Neural cell (in vitro differentiated cells): ENCODE measurements around the gene SEMA7A.

ENCODE experiments used
- EP300 ChIP-seq: fragments of 450-650 bp; conservative IDR thresholded peaks from 2 replicates; pipeline ENCODE4 v1.6.1; 2014; ENCODE audit warnings: antibody characterized with exemption, mild to moderate bottlenecking, moderate library complexity; ENCODE audit not compliant: poor library complexity, severe bottlenecking
- EZH2 ChIP-seq: fragments of 200-600, 300-800 bp; shearing (Covaris generic), sonication (generic); IDR thresholded peaks from 2 replicates; pipeline ENCODE4 v1.6.1; 2014; ENCODE audit warnings: antibody characterized with exemption, low read length, borderline replicate concordance, mild to moderate bottlenecking; ENCODE audit not compliant: insufficient read depth, poor library complexity, severe bottlenecking
- MXI1 ChIP-seq: fragments of 450-650 bp; conservative IDR thresholded peaks from 2 replicates; pipeline ENCODE4 v1.6.1; 2014; ENCODE audit warnings: antibody characterized with exemption, mild to moderate bottlenecking; ENCODE audit not compliant: poor library complexity, severe bottlenecking
- POLR2AphosphoS5 ChIP-seq: IDR thresholded peaks from 2 replicates; pipeline ENCODE4 v1.6.1; 2012
- RAD21 ChIP-seq: fragments of 450-650 bp; conservative IDR thresholded peaks from 2 replicates; pipeline ENCODE4 v1.6.1; 2014; ENCODE audit warnings: antibody characterized with exemption, mild to moderate bottlenecking, moderate library complexity
- TAF1 ChIP-seq: IDR thresholded peaks from 2 replicates; pipeline ENCODE4 v1.6.1; 2012; ENCODE audit warnings: low read depth
- TF ChIP-seq, protein P1 (sequence below): IDR thresholded peaks from 2 replicates; pipeline ENCODE4 v1.6.1; 2012; ENCODE audit warnings: borderline replicate concordance
- TF ChIP-seq, protein P2 (sequence below): fragments of 450-650 bp; IDR thresholded peaks from 2 replicates; pipeline ENCODE4 v1.5.1; 2014; ENCODE audit warnings: antibody characterized with exemption, mild to moderate bottlenecking, moderate library complexity; ENCODE audit not compliant: poor library complexity, severe bottlenecking

DNA sequence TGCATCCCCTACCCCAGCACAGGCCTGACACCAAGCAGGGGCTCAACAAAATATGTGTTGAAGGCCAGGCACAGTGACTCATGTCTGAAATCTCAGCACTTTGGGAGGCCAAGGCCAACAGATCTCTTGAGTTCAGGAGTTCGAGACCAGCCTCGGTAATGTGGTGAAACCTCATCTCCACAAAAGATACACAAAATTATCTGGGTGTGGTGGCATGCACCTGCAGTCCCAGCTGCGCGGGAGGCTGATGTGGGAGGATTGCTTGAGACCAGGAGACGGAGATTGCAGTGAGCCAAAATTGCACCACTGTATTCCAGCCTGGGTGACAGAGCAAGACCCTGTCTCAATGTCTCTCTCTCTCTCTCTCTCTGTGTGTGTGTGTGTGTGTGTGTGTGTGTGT lies 35.6 kb downstream of the SEMA7A start:
- TF ChIP-seq, protein P1, sequence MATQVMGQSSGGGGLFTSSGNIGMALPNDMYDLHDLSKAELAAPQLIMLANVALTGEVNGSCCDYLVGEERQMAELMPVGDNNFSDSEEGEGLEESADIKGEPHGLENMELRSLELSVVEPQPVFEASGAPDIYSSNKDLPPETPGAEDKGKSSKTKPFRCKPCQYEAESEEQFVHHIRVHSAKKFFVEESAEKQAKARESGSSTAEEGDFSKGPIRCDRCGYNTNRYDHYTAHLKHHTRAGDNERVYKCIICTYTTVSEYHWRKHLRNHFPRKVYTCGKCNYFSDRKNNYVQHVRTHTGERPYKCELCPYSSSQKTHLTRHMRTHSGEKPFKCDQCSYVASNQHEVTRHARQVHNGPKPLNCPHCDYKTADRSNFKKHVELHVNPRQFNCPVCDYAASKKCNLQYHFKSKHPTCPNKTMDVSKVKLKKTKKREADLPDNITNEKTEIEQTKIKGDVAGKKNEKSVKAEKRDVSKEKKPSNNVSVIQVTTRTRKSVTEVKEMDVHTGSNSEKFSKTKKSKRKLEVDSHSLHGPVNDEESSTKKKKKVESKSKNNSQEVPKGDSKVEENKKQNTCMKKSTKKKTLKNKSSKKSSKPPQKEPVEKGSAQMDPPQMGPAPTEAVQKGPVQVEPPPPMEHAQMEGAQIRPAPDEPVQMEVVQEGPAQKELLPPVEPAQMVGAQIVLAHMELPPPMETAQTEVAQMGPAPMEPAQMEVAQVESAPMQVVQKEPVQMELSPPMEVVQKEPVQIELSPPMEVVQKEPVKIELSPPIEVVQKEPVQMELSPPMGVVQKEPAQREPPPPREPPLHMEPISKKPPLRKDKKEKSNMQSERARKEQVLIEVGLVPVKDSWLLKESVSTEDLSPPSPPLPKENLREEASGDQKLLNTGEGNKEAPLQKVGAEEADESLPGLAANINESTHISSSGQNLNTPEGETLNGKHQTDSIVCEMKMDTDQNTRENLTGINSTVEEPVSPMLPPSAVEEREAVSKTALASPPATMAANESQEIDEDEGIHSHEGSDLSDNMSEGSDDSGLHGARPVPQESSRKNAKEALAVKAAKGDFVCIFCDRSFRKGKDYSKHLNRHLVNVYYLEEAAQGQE: no peak
- no peak for TF ChIP-seq MXI1
- no peak for TF ChIP-seq POLR2AphosphoS5
- TF ChIP-seq, protein P2, sequence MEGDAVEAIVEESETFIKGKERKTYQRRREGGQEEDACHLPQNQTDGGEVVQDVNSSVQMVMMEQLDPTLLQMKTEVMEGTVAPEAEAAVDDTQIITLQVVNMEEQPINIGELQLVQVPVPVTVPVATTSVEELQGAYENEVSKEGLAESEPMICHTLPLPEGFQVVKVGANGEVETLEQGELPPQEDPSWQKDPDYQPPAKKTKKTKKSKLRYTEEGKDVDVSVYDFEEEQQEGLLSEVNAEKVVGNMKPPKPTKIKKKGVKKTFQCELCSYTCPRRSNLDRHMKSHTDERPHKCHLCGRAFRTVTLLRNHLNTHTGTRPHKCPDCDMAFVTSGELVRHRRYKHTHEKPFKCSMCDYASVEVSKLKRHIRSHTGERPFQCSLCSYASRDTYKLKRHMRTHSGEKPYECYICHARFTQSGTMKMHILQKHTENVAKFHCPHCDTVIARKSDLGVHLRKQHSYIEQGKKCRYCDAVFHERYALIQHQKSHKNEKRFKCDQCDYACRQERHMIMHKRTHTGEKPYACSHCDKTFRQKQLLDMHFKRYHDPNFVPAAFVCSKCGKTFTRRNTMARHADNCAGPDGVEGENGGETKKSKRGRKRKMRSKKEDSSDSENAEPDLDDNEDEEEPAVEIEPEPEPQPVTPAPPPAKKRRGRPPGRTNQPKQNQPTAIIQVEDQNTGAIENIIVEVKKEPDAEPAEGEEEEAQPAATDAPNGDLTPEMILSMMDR: no peak
- TF ChIP-seq TAF1: no peak
- TF ChIP-seq EP300: no peak
- TF ChIP-seq EZH2: no peak
- TF ChIP-seq RAD21: no peak
